CD4-positive, alpha-beta T cell treated with Interleukin-15 for 4 hours (primary cell): ENCODE data around the gene SNTG2.

Source experiments
- DNase-seq: peaks from one replicate; pipeline ENCODE4 v3.0.0-alpha.2; 2020; ENCODE audit warnings: low spot score

SNTG2 gene

DNA sequence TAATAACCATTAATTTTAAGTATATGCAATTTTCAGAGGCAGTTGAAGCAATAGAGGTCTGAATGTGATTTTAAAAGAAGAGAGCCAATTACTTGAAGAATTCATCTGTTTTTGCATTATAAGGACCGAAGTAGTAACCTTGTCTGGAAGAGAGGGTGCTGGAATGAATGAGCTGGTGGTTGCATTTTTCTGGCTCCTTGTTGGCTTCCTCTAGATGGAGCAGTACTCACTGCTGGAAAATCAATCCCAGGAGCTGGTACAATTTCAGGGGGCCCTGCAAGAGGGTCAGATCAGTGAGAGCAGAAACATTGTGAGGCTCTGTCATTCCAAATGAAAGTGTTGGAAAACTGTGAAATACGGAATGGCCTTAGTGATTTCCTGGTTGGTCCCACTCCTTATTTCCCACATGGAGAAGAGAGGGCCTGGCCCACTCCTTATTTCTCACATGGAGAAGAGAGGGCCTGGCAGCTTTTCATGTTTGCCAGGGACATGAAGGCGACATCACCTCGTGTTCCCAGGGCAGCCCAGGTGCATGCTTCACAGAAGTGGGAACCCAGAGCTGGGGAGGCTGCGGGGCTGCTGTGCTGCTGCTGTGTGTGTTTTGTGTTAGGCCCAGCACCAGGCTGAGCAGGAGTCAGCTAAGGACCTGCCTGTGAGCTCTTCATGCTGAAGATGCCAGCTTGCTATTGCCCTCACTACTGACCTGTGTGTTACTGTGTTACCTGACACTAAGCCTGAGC is 197.4 kb downstream of the SNTG2 start:
- DNase-seq: no peak

DNA sequence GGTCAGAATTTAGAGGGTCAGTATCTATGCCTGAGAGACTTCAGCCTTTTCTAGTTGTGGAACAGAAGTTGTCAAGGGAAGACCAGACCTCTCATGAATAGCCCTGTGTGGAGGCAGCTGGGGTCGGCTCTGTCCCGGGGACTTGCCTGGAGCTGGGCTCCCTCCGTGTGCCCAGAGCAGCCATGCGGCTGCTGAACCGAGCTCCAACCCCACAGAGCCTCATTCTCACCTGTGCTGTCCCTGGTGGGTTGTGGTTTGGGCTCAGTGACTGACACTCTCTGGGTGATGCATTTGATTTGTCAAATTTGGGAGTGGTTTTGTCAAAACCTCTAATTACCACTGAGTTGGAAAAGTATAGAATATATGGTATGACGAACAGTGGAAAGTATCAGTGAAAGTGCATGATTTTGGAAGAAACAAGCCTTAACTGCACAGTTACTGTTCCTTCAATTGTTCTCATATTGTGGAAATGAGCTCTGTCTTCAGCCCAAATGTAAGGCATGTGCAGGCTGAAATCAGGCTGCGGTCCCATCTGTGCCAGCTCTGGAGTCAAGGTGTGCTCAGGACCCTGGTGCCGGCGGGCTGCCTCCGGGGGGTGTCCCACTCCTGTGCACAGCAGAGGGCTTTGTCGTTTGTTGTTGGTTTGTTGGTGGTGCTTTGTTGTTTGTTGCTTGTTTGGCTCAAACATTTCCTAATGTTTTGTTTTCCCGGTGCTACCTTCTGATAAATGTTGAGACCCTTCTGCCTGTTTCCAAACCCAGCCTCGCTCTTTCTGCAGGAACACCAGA is 200.3 kb downstream of the SNTG2 start:
- no peak for DNase-seq

DNA sequence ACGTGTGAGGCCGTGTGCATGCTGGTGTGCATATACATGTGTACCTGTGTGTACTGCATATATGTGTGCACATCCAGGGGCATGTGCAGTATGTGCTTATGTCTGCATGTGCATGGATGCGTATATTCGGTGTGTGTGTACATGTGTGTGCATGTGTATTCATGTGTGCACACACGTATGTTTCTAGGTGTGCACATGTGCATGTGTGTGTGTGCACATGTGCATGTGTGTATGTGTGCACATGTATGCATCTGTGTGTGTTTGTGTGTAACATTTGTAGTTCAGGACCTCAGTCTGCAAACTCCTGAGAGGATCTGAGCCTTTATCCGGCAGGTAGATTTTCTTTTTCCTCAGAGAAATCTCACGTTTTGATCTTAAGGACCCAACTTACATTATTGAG is 201.7 kb downstream of the SNTG2 start:
- no peak for DNase-seq

DNA sequence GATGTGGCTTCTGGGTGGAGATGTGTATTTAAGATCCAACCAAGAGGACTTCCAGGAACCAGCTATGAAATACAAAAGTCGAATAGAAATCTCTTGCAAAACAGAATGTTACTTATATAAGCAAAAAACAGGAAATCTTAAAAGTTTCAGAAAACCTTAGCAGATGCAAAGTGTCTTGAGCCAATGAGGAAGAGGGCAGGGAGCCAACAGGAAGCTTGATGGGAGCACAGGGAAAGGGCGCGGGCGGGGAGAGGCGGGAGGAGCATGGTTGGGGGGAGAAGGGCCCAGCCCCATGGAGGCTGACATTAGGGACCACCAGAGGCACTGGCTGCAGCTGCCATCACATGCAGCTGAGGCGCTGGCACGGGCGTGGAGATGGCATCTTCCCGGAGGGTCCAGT is 203.3 kb downstream of the SNTG2 start:
- no peak for DNase-seq

DNA sequence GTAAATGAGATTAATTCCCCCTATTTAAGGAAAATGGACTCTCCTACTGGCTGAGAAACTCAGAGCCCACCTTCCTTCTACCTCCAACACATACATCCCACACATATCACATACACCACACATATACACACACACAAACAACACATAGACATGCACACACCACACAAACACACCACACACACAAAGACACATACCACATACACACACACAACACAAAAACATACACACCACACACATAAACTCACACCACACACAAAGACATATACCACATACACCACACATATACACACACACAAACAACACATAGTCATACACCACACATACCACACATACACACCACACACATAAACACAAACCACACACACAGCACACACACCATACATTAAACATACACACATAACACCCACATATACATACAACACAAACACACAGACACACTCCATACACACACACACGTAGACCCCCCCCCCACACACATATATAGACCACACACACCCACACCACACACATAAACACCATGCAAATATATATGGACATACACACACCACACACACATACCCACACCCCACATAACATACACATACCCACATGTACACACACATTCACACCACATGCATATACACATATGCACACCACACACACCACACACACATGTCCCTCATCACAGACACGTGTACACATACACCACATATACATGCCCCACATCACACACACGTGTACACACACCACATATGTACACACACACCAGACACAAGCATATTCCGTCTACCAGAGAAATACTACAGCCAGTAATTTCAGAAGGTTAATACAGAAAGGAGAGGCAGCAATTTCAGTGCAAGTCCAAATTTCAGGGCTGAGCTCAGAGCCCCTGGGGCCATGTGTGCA is 204.3 kb downstream of the SNTG2 start:
- DNase-seq: no peak

DNA sequence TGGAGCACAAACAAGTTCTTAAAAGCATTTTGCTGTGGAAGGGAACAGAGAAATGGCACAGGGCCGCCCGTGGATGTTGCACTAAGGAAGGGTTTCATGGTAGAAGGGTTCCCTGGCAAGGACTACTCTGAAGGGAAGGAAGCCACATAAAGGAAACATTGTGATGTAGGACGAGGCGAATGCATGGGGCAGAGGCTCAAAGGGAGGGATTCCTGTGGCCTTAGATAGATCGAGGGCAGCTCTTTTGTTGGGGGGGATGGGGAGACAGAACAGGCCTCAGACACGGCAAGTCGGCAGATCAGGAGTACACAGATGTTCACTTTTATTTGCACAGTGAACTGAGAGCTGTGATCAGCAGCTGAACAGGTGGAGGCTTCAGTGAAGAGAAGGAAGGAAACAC is 205.4 kb downstream of the SNTG2 start:
- no peak for DNase-seq

DNA sequence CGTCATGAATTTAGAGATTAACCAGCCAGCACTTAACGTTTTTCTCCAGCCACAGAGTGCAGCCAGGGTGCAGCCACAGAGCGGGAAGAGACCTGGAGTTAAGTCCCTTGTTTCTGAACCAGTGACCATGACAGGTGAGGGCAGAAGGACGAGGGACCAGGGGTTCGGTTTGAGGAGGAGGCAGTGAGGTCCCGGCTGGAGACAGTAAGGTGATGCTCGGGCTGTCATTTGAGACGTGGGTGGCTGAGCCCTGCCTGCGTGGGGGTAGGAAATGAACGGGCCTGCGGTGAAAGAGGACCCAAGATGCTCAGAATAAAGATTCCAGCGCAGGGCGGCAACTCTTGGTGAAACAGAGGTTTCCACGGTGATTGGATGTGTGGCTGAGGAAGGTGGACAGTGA is 205.9 kb downstream of the SNTG2 start:
- no peak for DNase-seq

DNA sequence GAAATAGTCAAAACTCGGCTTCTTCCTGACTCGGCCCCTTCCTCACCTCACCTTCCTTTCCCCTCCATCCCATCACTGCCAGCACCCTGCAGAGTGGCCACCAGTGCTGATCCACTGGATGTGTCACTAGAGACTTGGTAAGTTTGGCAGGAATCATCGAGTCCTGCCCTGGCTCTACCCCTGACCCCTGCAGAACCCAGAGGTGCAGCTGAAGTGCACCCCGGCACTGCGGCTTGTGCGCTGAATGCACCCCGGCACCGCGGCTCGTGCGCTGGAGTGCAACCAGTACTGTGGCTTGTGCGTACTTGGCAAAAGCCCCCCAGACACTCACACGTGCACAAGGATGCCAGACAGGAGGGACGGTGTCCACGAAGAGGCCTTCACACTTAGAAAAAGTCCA is 206.5 kb downstream of the SNTG2 start:
- no peak for DNase-seq

DNA sequence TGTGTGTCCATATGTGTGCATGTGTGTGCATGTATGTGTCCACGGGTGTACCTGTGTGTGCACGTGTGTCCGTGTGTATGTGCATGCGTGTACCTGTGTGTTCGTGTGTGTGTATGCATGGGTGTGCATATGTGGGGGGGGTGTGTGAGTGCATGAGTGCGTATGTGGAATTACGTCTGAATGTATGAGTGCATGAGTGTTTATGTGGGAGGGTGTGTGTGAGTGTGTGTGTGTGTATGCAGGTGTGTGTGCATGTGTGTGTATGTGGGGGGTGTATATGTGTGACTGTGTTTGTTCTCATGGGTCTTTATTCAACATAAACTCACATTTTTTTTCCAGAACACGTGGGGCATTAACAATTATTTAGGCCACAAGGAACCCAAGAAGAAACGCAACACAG is 208.4 kb downstream of the SNTG2 start:
- DNase-seq: no peak

DNA sequence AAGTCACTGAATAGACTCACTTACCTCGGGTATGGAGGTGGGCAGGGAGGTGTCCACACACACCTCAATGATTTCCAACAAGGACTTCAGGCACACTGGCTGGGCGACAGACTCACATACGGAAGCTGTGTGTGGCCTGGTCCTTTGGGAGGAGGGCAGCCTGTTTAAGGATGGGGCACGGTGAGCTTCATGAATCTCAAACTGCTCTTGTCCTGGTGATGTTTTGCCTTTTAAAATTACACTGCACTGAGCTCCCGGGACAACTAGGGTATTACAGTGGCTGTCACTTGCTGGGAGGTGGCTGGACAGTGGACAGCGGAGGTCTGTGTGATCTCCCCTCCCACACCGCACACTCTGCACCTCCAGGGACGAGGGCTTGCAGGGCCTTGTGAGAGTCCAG is 211.6 kb downstream of the SNTG2 start:
- DNase-seq: no peak

DNA sequence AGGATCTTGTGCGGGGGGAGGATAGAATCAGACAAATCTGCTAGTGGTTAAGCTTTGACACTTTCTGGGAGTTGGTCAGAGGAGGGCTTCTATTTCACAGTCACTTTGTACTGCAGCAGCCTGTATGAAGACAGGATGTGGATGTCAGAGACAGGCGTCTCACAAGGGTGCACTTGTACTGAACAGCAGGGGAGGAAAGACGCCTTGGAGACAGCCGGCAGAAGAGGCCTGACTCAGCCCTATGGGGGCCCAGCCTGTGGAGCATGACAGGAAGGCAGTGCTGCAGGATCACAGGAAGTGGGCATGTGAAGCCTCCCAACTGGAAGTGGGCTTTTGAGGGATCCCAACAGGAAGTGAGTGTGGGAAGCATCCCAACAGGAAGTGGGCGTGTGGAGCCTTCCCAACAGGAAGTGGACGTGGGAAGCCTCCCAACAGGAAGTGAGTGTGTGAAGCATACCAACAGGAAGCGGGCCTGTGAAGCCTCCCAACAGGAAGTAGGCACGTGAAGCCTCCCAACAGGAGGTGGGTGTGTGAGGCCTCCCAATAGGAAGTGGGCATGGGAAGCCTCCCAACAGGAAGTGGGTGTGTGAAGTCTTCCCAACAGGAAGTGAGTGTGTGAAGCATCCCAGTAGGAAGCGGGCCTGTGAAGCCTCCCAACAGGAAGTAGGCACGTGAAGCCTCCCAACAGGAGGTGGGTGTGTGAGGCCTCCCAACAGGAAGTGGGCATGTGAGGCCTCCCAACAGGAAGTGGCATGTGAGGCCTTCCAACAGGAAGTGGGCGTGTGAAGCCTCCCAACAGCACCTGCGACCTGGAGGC is 212.3 kb downstream of the SNTG2 start:
- peak; percentile 19 for DNase-seq

DNA sequence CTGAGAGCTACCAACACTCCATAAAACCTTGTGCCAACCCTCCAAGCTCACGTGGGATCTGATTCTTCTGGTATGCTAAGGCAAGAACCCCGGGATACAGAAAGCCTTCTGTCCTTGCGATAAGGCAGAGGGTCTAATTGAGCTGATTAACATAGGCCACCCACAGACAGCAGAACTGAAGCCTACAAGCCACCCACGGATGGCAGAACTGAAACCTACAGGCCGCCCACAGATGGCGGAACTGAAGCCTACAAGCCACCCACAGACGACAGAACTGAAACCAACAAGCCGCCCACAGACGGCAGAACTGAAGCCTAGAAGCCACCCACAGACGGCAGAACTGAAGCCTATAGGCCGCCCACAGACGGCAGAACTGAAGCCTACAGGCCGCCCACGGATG is 216.3 kb downstream of the SNTG2 start:
- no peak for DNase-seq

DNA sequence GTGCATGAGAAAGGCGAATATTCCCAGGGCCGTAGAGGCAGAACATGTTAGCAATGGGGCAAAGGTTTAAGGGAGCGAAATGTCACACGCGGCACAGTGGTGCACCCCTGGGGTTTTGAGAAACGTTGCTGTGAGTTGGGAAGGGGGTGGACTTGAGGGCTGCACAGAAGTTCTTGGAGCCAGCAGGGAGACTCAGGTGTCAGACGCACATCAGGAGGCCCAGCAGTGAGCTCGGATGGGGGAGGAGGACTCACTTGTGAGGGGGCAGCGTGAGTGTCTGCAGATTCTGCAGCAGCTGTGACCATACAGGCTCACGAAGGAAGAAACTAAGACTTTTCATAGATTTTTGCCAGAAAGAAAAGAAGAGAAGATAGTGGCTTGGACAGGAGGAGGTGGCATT is 218.2 kb downstream of the SNTG2 start:
- DNase-seq: no peak

DNA sequence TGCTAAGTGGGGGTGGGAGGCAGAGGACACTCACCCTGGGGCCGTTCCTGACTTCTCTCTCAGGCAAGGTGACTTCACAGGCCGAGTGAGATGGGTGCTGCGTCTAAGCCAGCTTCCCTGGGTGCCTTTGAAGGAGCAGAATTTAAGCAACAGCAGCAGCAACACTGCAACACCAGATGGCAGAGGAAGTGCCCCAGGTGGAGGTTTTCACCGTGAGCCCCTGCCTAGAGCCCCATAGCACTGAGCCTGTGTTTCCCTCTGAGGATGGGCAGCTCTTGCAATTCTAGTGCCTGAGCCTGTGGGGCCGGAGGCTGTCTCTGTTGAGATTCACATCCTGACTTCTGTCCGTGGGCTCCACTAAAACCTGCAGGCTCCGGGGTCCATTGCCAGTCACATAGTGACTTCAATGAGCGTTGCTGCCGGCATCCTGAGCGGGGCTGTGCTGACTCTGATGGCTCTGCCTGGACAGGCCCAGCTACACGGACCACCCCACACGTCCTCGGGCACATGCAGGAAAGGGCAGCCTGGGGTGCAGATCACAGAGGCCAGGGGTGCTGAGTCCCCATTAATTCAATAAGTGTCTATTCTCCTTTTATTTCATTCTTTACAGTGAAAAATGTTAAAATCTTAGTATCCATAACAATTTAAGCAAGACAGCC is 218.8 kb downstream of the SNTG2 start:
- no peak for DNase-seq

DNA sequence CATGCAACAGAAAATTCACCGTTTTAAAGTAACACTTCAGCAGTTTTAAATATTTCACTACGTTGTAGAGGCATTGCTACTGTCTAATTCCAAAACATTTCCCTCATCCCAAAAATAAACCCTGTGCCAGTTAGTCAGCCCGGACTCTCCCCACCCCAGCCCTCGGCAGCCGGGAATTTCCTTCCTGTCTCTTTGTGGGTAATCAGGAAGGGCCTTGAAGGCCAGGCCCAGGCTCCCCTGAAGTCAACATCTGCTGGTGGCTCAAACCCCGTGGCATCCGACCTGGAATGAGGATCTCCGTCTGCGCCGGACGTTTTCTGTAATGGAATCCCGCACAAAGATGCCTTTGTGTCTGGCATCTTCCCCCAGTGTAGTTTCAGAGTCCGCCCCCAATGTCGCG is 219.6 kb downstream of the SNTG2 start:
- DNase-seq: no peak

DNA sequence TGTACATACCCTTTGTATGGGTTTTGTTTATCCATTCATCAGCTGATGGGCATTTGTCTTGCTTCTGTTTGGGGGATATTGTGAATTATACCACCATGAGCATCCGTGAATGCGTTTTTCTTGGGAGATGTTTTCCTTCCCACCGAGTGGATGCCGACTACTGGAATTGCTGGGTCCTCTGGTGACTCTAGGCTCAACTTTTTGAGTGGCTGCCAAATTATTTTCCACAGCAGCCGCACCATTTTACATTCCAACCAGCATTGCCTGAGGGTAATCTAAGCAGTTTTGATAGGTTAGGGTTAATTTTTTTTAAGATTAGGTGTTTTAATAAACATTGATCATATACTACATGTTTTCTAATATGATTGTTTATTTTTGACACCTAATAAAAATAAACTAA is 220.1 kb downstream of the SNTG2 start:
- DNase-seq: no peak

DNA sequence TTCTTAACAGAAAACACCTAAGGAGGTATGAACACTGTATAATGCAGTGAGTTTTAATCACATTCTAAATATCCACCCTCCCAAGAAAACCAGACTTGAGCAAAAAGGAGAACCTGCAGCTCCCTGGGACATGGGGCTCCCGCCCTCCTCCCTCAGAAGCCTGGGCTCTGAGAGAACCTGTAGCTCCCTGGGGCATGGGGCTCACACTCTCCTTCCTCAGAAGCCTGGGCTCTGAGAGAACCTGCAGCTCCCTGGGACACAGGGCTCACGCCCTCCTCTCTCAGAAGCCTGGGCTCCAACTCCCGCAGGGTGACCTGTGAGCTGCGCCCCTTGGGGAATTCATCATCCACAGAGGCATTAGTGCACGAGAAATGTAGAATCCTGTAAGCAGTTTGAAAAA is 222.9 kb downstream of the SNTG2 start:
- no peak for DNase-seq

DNA sequence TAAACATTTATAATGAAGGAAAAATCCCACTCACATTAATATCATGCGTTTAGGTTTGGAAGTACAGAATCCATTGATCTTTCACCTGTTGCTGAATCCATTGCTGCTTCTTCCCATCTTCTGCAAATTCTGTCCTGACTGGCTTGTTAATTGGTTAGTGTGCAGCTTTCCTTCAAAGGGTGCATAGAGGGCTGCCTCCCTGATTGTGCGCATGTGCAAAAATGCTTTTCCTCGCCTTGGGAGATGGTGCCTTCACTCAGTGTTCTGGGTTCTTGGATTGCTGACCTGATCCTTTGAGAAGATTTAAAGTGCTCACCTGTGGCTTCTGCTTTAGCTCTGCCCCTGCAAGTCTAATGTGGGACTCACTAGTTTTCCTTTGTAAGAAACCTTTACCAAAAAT is 231.2 kb downstream of the SNTG2 start:
- DNase-seq: no peak

DNA sequence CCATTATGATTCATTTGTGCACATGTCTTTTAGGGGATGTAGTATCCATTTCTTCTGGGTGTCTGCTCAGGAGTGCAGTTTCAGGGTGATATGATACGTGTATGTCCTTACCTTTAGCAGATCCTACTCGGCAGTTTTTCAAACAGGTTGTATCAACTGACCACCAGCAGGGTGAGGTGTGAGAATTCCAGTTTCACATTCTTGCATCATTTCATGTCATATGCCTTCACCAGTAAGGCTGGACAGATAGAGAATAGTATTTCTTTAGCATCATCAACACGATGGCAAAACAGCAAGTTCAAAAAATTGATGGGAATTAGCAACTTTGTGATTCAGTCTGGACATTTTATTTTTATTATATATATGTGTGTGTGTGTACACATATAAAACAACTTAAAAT is 232.7 kb downstream of the SNTG2 start:
- DNase-seq: no peak

DNA sequence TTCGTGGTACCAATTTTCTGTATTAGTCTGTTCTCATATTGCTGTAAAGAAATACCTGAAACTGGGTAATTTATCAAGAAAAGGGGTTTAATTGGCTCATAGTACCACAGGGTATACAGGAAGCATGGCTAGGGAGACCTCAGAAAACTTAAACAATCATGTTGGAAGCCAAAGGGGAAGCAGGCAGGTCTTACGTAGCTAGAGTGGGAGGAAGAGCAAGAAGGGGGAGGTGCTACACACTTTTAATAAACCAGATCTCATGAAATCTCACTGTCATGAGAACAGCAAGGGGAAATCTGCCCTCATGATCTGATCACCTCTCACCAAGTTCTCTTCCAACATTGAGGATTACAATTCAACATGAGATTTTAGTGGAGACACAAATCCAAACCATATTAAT is 235.8 kb downstream of the SNTG2 start:
- DNase-seq: no peak

DNA sequence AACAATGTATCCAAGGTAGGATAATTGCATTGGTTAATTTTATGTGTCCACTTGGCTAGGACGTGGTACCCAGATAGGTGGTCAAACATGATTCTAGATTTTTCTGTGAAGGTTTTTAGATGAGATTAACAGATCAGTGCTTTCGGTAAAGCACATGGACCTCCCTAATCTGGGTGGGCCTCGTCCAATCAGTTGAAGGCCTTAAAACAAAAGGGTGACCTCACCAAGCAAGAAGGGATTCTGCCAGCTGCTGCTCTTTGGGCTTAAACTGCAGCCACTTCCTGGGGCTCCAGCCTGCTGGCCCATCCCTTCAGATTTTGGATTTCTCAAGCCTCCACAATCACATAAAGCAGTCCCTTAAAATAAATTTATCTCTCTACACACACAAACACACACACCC is 236.5 kb downstream of the SNTG2 start:
- DNase-seq: no peak
